Adrenal gland (tissue), 12 donors: ENCODE data around the gene CHRM2. TPM values are rescaled to one million over a fixed set of nuclear protein-coding genes. Genes with fewer than 3 reads are reported as not detected.

ENCODE experiments used
- DNase-seq, 7 donors: peaks; one replicate each; pipeline ENCODE4 v3.0.0-alpha.2; 2019 to 2020
- H3K27ac ChIP-seq, 5 donors: fragments of 200-600 bp; sonication (generic) in 4 of 5; 1 replicate in 3 of 5; 2 replicates in 2 of 5; pipeline versions ENCODE4 v1.5.1 to v1.8.0; 2016 to 2020; ENCODE audit warnings: mild to moderate bottlenecking in 1 of 5
- H3K27me3 ChIP-seq: fragments of 200-600 bp; 2 replicates; pipeline ENCODE4 v1.8.0; 2021
- H3K36me3 ChIP-seq, 2 donors: fragments of 200-600 bp; replicated peaks in 1 of 2; 1 replicate in 1 of 2; 2 replicates in 1 of 2; pipeline versions ENCODE4 v1.5.1 to v1.8.0; 2018 to 2022
- H3K4me1 ChIP-seq, 2 donors: fragments of 200-600 bp; replicated peaks in 1 of 2; 1 replicate in 1 of 2; 2 replicates in 1 of 2; pipeline versions ENCODE4 v1.5.1 to v1.8.0; 2018 to 2021
- H3K4me3 ChIP-seq, 4 donors: fragments of 200-600 bp; sonication (generic) in 3 of 4; one replicate each; pipeline ENCODE4 v1.5.1; 2016 to 2018
- H3K9me3 ChIP-seq, 3 donors: fragments of 200-600 bp; sonication (generic) in 1 of 3; replicated peaks in 1 of 3; 1 replicate in 2 of 3; 2 replicates in 1 of 3; pipeline versions ENCODE4 v1.5.1 to v1.8.0; 2016 to 2021
- CTCF ChIP-seq, 6 experiments: fragments of 450-650 bp in 4 of 6; fragments of 200-600 bp in 2 of 6; sonication (generic) in 1 of 6; IDR thresholded peaks; 1 replicate in 5 of 6; 2 replicates in 1 of 6; pipeline versions ENCODE4 v1.5.1 to v1.8.0; 2016 to 2021; ENCODE audit warnings: antibody characterized with exemption in 6 of 6, mild to moderate bottlenecking in 2 of 6, moderate library complexity in 1 of 6
- POLR2A ChIP-seq, 2 donors: fragments of 450-650 bp; IDR thresholded peaks; one replicate each; pipeline ENCODE4 v1.6.1; 2017; ENCODE audit warnings: antibody characterized with exemption in 2 of 2, mild to moderate bottlenecking in 2 of 2, moderate library complexity in 1 of 2
- WGBS, 4 donors: extraction: QIAGEN DNeasy Blood & Tissue Kit in 2 of 4; methylation state at CpG; one replicate each; pipeline versions ENCODE4 v1.1.5 to v1.1.7; 2013 to 2017; 5-methylcytosine and 5-hydroxymethylcytosine counted together
- intact Hi-C, 2 donors: fragments of 100-400 bp; cut with DNase I; formaldehyde crosslinking; loops; one replicate each; pipeline versions ENCODE4 v1.14.1 to v1.15.0; 2022 to 2023
- polyA plus RNA-seq, 3 donors: library from polyadenylated mRNA; stranded (reverse); fragments of 200-250 nt in 2 of 3; fragments of 350-450 nt in 1 of 3; fragmentation: Illumina TruSeq in 1 of 3; extraction: RNeasy Lipid Tissue Mini Kit (QIAGEN cat#74804) in 1 of 3; gene quantifications; one replicate each; pipeline ENCODE4 v1.2.3, GENCODE V29; 2013 to 2014
- total RNA-seq, 9 donors: library from RNA; depleted of rRNA in 4 of 9; stranded (reverse); fragments of >200 nt in 4 of 9; fragments of 120-200 nt in 1 of 9; fragmentation: NEBNext Ultra II Directional in 1 of 9; extraction: Animal tissue kit (Norgen Biotek cat#: 25700) in 1 of 9; gene quantifications; one replicate each; pipeline versions ENCODE4 v1.1.0 to v1.2.4, GENCODE V29; 2013 to 2023
- donor health status: healthy with polysubstance abuse.
- donor health status: Bipolar disorder and iron deficiency.
- donor health status: DM: yes; HTN: yes; CAD: no.
- donor health status: DM: no; HTN: no; CAD: no.
- donor health status: DM: no; HTN: no; CAD: no.
- donor health status: DM: yes; HTN: yes; CAD: no.

CHRM2 gene
- total and polyA plus RNA-seq, 12 donors, result 0.07 to 0.39 (median 0.22) TPM; not detected in 7

GRCh38 chr7:136890399-136890798, 21.9 kb downstream of the CHRM2 start:
- Histone ChIP-seq H3K4me1 (no peaks in the 10 kb centered on the region), H3K9me3 (no peaks in the 10 kb centered on the region), H3K27me3 (no peaks in the 10 kb centered on the region), H3K36me3 (no peaks in the 10 kb centered on the region), H3K27ac (no peak overlapping the region), H3K4me3 (no peak overlapping the region)
- no peak for TF ChIP-seq POLR2A (IDR thresholded peaks at IDR 0.05)
- TF ChIP-seq CTCF (IDR thresholded peaks at IDR 0.05), result no peak
- WGBS, 4 donors, result 38 to 48% (median 44%) methylated on average over 3 of the region's 3 CpGs
- DNase-seq, result no peak
- intact Hi-C loops, result no loop called here

GRCh38 chr7:136891850-136892249, 23.4 kb downstream of the CHRM2 start:
- Histone ChIP-seq H3K27ac (no peak overlapping the region), H3K27me3 (no peaks in the 10 kb centered on the region), H3K4me1 (no peaks in the 10 kb centered on the region), H3K36me3 (no peaks in the 10 kb centered on the region), H3K4me3 (no peak overlapping the region), H3K9me3 (no peaks in the 10 kb centered on the region)
- intact Hi-C loops, result no loop called here
- WGBS, 4 donors, result 39 to 52% (median 44%) methylated on average over 1 of the region's 1 CpG
- DNase-seq, result no peak
- no peak for TF ChIP-seq CTCF (IDR thresholded peaks at IDR 0.05)
- no peak for TF ChIP-seq POLR2A (IDR thresholded peaks at IDR 0.05)

- H3K4me1 ChIP-seq, result no peaks in the 10 kb centered on the region
- intact Hi-C loops, result no loop called here
- WGBS, 4 donors, result 71 to 86% (median 81%) methylated on average over 2 of the region's 2 CpGs
- H3K9me3 ChIP-seq, result no peaks in the 10 kb centered on the region
- DNase-seq, result no peak
- H3K36me3 ChIP-seq, result no peaks in the 10 kb centered on the region
- no peak for TF ChIP-seq CTCF (IDR thresholded peaks at IDR 0.05)
- no peak for TF ChIP-seq POLR2A (IDR thresholded peaks at IDR 0.05)
- H3K27ac ChIP-seq, result no peak overlapping the region
- no peak overlapping the region for H3K4me3 ChIP-seq
- no peaks in the 10 kb centered on the region for H3K27me3 ChIP-seq
Measured at GRCh38 chr7:136894789-136895188, 26.3 kb downstream of the CHRM2 start.

GRCh38 chr7:136897676-136898075, 29.2 kb downstream of the CHRM2 start:
- DNase-seq, result no peak
- intact Hi-C loops, result no loop called here
- TF ChIP-seq CTCF (IDR thresholded peaks at IDR 0.05) (no peak), POLR2A (IDR thresholded peaks at IDR 0.05) (no peak)
- WGBS, 4 donors, result 33 to 62% (median 58%) methylated on average over 2 of the region's 2 CpGs
- H3K36me3 ChIP-seq, result no peaks in the 10 kb centered on the region
- no peaks in the 10 kb centered on the region for H3K9me3 ChIP-seq
- H3K27me3 ChIP-seq, result no peaks in the 10 kb centered on the region
- no peak overlapping the region for H3K27ac ChIP-seq
- no peaks in the 10 kb centered on the region for H3K4me1 ChIP-seq
- no peak overlapping the region for H3K4me3 ChIP-seq
